ENCODE data around the gene FLT4. TPM values are rescaled to one million over a fixed set of nuclear protein-coding genes. Genes with fewer than 3 reads are reported as not detected.

The FLT4 gene
- total and polyA plus RNA-seq, 9 donors: 3.3 to 18.5 (median 7.0) TPM

GRCh38 chr5:180622910-180623309, 26.5 kb downstream of the FLT4 start:
- no peak overlapping the region for H3K27ac ChIP-seq
- no peaks in the 10 kb centered on the region for H3K27me3 ChIP-seq
- 85 to 94% (median 91%) methylated on average over 6 of the region's 6 CpGs for WGBS, 3 donors
- intact Hi-C loops (cut with DNase I): no loop called here
- H3K36me3 ChIP-seq: no peaks in the 10 kb centered on the region
- no peak overlapping the region for H3K4me3 ChIP-seq
- DNase-seq: no peak
- H3K4me1 ChIP-seq (ENCODE audit: insufficient read depth): no peaks in the 10 kb centered on the region
- no peaks in the 10 kb centered on the region for H3K9me3 ChIP-seq
- TF ChIP-seq POLR2A (IDR thresholded peaks at IDR 0.05): no peak
- TF ChIP-seq, protein P1, sequence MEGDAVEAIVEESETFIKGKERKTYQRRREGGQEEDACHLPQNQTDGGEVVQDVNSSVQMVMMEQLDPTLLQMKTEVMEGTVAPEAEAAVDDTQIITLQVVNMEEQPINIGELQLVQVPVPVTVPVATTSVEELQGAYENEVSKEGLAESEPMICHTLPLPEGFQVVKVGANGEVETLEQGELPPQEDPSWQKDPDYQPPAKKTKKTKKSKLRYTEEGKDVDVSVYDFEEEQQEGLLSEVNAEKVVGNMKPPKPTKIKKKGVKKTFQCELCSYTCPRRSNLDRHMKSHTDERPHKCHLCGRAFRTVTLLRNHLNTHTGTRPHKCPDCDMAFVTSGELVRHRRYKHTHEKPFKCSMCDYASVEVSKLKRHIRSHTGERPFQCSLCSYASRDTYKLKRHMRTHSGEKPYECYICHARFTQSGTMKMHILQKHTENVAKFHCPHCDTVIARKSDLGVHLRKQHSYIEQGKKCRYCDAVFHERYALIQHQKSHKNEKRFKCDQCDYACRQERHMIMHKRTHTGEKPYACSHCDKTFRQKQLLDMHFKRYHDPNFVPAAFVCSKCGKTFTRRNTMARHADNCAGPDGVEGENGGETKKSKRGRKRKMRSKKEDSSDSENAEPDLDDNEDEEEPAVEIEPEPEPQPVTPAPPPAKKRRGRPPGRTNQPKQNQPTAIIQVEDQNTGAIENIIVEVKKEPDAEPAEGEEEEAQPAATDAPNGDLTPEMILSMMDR (IDR thresholded peaks at IDR 0.05): no peak
- no peak for TF ChIP-seq EP300 (IDR thresholded peaks at IDR 0.05)

DNA sequence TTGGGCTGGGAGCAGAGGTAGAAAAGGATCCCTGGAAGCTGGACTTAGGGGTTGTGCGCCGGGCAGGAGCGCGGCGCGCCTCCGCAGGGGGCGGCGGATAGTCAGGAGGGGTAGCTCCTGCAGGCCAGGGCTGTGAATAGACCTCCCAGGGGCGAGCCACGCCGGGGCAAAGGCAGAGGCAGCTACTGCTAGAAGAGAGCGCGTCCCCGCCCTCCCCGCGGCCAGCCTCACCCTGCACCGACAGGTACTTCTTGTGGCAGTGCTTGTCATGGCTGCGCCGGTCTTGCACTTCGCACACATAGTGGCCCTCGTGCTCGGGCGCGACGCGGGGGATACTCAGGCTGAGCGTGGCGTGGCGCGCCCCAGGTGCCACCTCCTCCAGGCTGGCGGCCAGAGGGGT, 28.1 kb downstream of the FLT4 start:
- intact Hi-C loops (cut with DNase I): no loop called here
- Histone ChIP-seq H3K4me3 (no peak overlapping the region), H3K27ac (no peak overlapping the region), H3K27me3 (no peaks in the 10 kb centered on the region), H3K36me3 (no peaks in the 10 kb centered on the region), H3K9me3 (no peaks in the 10 kb centered on the region), H3K4me1 (ENCODE audit: insufficient read depth) (no peaks in the 10 kb centered on the region)
- TF ChIP-seq EP300 (IDR thresholded peaks at IDR 0.05) (no peak), POLR2A (IDR thresholded peaks at IDR 0.05) (no peak)
- TF ChIP-seq, protein P1 (IDR thresholded peaks at IDR 0.05): no peak
- WGBS, 3 donors: 78 to 84% (median 82%) methylated on average over 32 of the region's 32 CpGs
- DNase-seq: no peak

- Histone ChIP-seq H3K36me3 (no peaks in the 10 kb centered on the region), H3K4me3 (no peak overlapping the region), H3K9me3 (no peaks in the 10 kb centered on the region), H3K27ac (no peak overlapping the region), H3K27me3 (no peaks in the 10 kb centered on the region), H3K4me1 (ENCODE audit: insufficient read depth) (no peaks in the 10 kb centered on the region)
- no peak for DNase-seq
- TF ChIP-seq POLR2A (IDR thresholded peaks at IDR 0.05) (no peak), EP300 (IDR thresholded peaks at IDR 0.05) (no peak)
- TF ChIP-seq, protein P1 (IDR thresholded peaks at IDR 0.05): no peak
- intact Hi-C loops (cut with DNase I): no loop called here
- 91 to 94% (median 93%) methylated on average over 14 of the region's 14 CpGs for WGBS, 3 donors
These were observed 29.4 kb downstream of the FLT4 start for GRCh38 chr5:180620014-180620413.

DNA sequence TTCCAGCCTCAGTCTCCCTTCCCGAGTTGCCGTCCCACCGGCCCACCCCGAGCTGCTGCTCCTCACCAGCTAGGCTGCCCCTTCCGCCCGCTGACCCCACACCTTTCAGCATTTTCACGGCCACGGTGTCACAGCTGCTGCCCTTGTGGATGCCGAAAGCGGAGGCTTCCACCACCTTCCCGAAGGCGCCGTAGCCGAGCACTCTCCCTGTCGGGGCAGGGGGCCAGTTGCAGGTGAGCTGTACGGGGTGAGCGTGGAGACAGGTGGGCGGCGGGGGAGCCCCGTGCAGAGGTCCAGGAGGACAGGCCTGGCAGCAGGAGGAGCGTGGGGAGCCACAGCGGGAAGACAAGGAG, 29.9 kb downstream of the FLT4 start:
- no peak for DNase-seq
- 66 to 82% (median 77%) methylated on average over 22 of the region's 22 CpGs for WGBS, 3 donors
- H3K4me3 ChIP-seq: no peak overlapping the region
- intact Hi-C loops (cut with DNase I): no loop called here
- no peaks in the 10 kb centered on the region for H3K27me3 ChIP-seq
- no peak for TF ChIP-seq POLR2A (IDR thresholded peaks at IDR 0.05)
- no peak overlapping the region for H3K27ac ChIP-seq
- no peaks in the 10 kb centered on the region for H3K9me3 ChIP-seq
- no peaks in the 10 kb centered on the region for H3K36me3 ChIP-seq
- H3K4me1 ChIP-seq (ENCODE audit: insufficient read depth): no peaks in the 10 kb centered on the region

DNA sequence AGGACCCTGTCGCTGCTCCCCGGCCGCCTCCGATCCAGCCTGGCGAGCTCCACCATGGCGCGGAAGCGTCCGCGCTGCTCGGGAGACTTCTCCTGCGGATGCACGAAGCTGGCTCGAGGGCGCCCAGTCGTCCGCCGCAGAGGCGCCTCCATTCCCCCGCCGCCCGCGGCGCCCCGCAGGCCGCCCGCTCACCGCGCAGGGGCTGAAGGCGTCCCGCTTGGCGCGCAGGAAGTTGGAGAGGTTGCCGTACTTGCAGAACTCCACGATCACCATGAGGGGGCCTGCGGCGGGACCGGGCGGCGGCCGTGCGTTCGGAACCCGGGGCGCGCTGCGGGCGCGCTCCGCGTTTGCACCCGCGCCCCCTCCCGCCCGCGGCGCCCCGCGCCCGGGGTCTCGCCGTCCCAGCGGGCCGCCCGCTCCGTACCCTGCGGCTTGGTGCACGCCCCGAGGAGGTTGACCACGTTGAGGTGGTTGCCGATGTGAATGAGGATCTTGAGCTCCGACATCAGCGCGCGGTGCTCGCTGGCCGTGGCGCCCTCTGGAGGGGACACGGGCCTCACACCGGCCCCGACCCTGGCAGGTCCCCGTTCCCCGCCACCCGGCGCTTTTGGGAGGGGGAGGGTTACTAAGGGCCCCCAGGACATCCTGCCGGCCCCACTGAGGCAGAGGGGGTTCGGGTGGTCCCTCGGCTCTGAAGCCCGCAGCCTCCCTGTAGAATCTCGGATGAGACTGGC, 30.4 kb downstream of the FLT4 start:
- 9 to 11% (median 10%) methylated on average over 49 to 90 of the region's 90 CpGs for WGBS, 3 donors
- Histone ChIP-seq H3K27me3 (no peaks in the 10 kb centered on the region), H3K9me3 (no peaks in the 10 kb centered on the region), H3K27ac (no peak overlapping the region), H3K36me3 (no peaks in the 10 kb centered on the region), H3K4me1 (ENCODE audit: insufficient read depth) (no peaks in the 10 kb centered on the region), H3K4me3 (no peak overlapping the region)
- TF ChIP-seq, protein P1 (IDR thresholded peaks at IDR 0.05): no peak
- TF ChIP-seq EP300 (IDR thresholded peaks at IDR 0.05) (no peak), POLR2A (IDR thresholded peaks at IDR 0.05) (no peak)
- intact Hi-C loops (cut with DNase I): no loop called here
- DNase-seq: no peak

Measured in ovary (tissue), 9 donors.